BE2C (cell line): Measurements from ENCODE around the gene DHRS3.

Experiments
- DNase-seq: peaks from one replicate; pipeline ENCODE4 v3.0.0-alpha.2; 2020
- H3K27me3 ChIP-seq: fragments of 250-450 bp; sonication (Bioruptor Pico); 2 replicates; pipeline ENCODE4 v1.5.1; 2020; ENCODE audit warnings: mild to moderate bottlenecking
- H3K36me3 ChIP-seq: fragments of 250-450 bp; sonication (Bioruptor Pico); 2 replicates; pipeline ENCODE4 v1.5.1; 2020; ENCODE audit warnings: mild to moderate bottlenecking
- H3K4me1 ChIP-seq: fragments of 250-450 bp; sonication (Bioruptor Pico); 2 replicates; pipeline ENCODE4 v1.5.1; 2020
- H3K4me3 ChIP-seq: 2 replicates; pipeline ENCODE4 v1.5.1; 2011; ENCODE audit warnings: low read depth, low read length
- H3K9me3 ChIP-seq: fragments of 250-450 bp; sonication (Bioruptor Pico); 2 replicates; pipeline ENCODE4 v1.5.1; 2020
- TF ChIP-seq, protein P1 (sequence below): IDR thresholded peaks from 2 replicates; pipeline ENCODE4 v1.5.1; 2012; ENCODE audit warnings: mild to moderate bottlenecking, low read depth, low read length

Gene DHRS3

DNA sequence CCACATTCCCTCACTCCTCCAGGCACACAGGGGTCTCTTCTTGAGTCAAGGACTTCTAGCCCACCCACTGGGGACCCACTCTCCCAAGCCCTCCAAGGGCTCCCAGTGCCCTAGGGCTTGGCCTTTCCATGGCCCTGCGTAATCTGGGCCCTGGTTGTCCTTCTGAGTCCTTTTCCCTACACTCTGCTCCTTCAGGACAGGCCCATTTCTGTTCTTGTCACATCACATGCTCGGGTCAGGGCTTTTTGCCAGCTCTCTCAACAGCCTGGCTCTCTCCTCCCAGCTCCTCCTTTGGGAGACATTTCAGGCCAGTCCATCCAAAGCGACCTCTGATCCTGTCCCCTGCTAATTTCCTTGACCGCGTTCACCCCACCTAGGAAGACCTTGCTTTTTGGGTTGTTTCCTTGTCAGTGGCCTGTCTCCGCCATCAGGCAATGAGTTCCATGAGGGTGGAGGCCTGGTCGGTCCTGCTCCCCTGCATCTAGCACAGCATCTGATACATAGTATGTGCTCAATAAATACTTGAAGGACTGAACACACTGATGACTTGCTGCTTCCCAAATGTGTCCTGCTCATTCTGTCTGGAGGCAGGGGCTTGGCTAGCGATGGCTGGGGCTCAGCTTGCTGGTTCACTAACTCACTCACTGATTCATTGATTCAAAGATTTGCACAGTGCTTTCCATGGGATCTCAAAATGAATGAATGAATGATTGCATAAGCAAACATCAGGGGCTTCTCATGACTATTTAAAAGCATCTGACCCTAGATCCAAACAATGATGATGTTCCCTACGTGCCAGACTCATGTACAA, 44.8 kb downstream of the DHRS3 start:
- no peaks in the 10 kb centered on the region for H3K27me3 ChIP-seq
- DNase-seq: no peak
- TF ChIP-seq, protein P1, sequence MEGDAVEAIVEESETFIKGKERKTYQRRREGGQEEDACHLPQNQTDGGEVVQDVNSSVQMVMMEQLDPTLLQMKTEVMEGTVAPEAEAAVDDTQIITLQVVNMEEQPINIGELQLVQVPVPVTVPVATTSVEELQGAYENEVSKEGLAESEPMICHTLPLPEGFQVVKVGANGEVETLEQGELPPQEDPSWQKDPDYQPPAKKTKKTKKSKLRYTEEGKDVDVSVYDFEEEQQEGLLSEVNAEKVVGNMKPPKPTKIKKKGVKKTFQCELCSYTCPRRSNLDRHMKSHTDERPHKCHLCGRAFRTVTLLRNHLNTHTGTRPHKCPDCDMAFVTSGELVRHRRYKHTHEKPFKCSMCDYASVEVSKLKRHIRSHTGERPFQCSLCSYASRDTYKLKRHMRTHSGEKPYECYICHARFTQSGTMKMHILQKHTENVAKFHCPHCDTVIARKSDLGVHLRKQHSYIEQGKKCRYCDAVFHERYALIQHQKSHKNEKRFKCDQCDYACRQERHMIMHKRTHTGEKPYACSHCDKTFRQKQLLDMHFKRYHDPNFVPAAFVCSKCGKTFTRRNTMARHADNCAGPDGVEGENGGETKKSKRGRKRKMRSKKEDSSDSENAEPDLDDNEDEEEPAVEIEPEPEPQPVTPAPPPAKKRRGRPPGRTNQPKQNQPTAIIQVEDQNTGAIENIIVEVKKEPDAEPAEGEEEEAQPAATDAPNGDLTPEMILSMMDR: no peak
- no peaks in the 10 kb centered on the region for H3K9me3 ChIP-seq
- H3K4me3 ChIP-seq: no peak overlapping the region
- H3K36me3 ChIP-seq: no peaks in the 10 kb centered on the region
- H3K4me1 ChIP-seq: no peaks in the 10 kb centered on the region

- H3K36me3 ChIP-seq: no peaks in the 10 kb centered on the region
- H3K4me3 ChIP-seq: no peak overlapping the region
- DNase-seq: no peak
Observed at GRCh38 chr1:12572522-12572921, 45.5 kb downstream of the DHRS3 start.

GRCh38 chr1:12570291-12570690, 47.7 kb downstream of the DHRS3 start:
- H3K4me1 ChIP-seq: no peaks in the 10 kb centered on the region
- H3K4me3 ChIP-seq: no peak overlapping the region
- H3K36me3 ChIP-seq: no peaks in the 10 kb centered on the region
- H3K27me3 ChIP-seq: no peaks in the 10 kb centered on the region
- no peak for DNase-seq
- H3K9me3 ChIP-seq: no peaks in the 10 kb centered on the region
- TF ChIP-seq, protein P1: no peak

More at GRCh38 chr1:12572522-12572921, 45.5 kb downstream of the DHRS3 start:
- TF ChIP-seq, protein P1: no peak
- Histone ChIP-seq H3K27me3 (no peaks in the 10 kb centered on the region), H3K4me1 (no peaks in the 10 kb centered on the region), H3K9me3 (no peaks in the 10 kb centered on the region)

DNA sequence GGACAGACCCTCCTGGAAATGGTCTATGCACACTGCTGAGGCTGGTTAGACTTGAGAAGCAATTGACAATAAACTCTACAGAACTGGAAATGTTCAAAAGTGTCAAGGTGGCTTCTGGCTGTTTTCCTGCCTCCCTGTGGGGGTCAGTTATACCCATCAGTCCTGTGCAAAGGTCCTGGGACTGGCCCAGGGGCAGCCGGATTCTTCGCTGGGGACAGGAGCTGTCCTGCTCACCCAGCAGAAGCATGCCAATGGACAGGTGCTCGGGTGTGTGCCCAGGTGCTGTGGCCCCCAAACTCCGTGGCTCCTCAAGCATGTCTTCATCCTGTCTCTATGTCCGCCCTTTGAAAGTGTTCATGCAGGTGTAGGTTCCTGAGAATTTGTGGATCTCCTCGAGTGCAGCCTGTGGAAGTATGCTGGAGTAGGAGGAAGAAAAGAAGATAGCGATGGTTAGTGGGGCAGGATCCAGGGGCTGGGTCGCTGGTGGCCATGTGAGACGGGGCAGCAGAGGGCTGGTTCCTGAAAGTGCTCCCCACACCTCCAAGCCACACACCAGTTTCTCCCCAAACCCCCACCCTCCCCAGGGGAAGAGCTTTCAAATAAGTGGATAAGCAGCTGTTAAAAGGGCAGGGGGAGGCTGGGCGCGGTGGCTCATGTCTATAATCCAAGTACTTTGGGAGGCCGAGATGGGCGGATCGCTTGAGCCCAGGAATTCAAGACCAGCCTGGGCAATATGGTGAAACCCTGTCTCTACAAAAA, 49.8 kb downstream of the DHRS3 start:
- TF ChIP-seq, protein P1: no peak

DNA sequence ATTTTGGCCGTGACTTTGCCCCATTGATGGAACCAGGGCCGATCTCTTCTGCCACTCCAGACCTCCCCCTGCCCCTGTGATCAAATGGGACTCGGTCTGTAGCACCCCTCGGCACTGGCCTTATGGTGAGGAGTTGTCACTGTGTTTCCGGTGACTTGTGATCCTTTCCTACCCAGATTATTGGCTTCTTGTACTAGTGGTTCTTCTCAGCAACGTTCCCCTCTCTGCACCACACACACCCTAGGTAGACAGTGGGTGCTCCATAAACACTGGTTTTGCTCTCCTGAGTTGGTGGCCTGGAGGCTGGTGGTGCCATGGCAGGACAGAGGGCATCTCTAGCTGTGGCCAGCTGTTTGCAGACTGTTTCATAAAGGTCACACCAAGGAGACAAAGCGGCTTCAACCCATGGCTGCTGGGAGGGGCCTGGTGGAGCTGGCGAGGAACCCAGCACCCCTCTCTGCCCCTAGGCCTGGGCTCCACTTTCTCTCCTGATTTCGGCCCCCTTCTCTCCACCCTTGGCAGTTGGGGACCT, 50.7 kb downstream of the DHRS3 start:
- H3K4me1 ChIP-seq: no peaks in the 10 kb centered on the region
- no peaks in the 10 kb centered on the region for H3K27me3 ChIP-seq
- DNase-seq: no peak
- H3K36me3 ChIP-seq: no peaks in the 10 kb centered on the region
- no peaks in the 10 kb centered on the region for H3K9me3 ChIP-seq
- no peak overlapping the region for H3K4me3 ChIP-seq
- TF ChIP-seq, protein P1: no peak

More for the DNA sequence above, 49.8 kb downstream of the DHRS3 start:
- Histone ChIP-seq H3K4me1 (no peaks in the 10 kb centered on the region), H3K4me3 (no peak overlapping the region), H3K27me3 (no peaks in the 10 kb centered on the region), H3K36me3 (no peaks in the 10 kb centered on the region), H3K9me3 (no peaks in the 10 kb centered on the region)
- no peak for DNase-seq
